A549 (cell line): Measurements from ENCODE around the gene SLC25A5.

Experiments
- CEBPB ChIP-seq, 2 experiments: fragments of >200 bp in 1 of 2; sonication (Bioruptor Twin) in 1 of 2; formaldehyde crosslinking in 1 of 2; IDR thresholded peaks; 2 replicates each; pipeline ENCODE4 v1.6.1; 2012 to 2016
- EP300 ChIP-seq, 2 experiments: fragments of >200 bp; sonication (Bioruptor Twin); formaldehyde crosslinking; IDR thresholded peaks; 2 replicates in 1 of 2; 3 replicates in 1 of 2; pipeline ENCODE4 v1.6.1; 2016 to 2017
- MAFK ChIP-seq: fragments of 450-650 bp; IDR thresholded peaks from 2 replicates; pipeline ENCODE4 v1.6.1; 2014; ENCODE audit not compliant: partially characterized antibody
- MYC ChIP-seq: IDR thresholded peaks from 2 replicates; pipeline ENCODE4 v1.6.1; 2012; ENCODE audit warnings: mild to moderate bottlenecking, inconsistent platforms, low read length, improper control_type of control experiment, borderline replicate concordance
- POLR2A ChIP-seq: IDR thresholded peaks from 2 replicates; pipeline ENCODE4 v1.6.1; 2012; ENCODE audit warnings: mild to moderate bottlenecking, low read length
- ZNF302 ChIP-seq: fragments of 250-450 bp; sonication (Bioruptor Pico); IDR thresholded peaks from 2 replicates; pipeline ENCODE4 v1.9.0; 2021; ENCODE audit warnings: inconsistent platforms, mild to moderate bottlenecking, moderate library complexity
- TF ChIP-seq, protein P1 (sequence below): fragments of >200 bp; sonication (Bioruptor Twin); formaldehyde crosslinking; IDR thresholded peaks from 3 replicates; pipeline ENCODE4 v1.5.1; 2016
- TF ChIP-seq, protein P2 (sequence below): fragments of 250-450 bp; sonication (Bioruptor Pico); IDR thresholded peaks from 2 replicates; pipeline ENCODE4 v1.5.0; 2021; ENCODE audit warnings: mild to moderate bottlenecking, moderate library complexity, borderline replicate concordance

DNA sequence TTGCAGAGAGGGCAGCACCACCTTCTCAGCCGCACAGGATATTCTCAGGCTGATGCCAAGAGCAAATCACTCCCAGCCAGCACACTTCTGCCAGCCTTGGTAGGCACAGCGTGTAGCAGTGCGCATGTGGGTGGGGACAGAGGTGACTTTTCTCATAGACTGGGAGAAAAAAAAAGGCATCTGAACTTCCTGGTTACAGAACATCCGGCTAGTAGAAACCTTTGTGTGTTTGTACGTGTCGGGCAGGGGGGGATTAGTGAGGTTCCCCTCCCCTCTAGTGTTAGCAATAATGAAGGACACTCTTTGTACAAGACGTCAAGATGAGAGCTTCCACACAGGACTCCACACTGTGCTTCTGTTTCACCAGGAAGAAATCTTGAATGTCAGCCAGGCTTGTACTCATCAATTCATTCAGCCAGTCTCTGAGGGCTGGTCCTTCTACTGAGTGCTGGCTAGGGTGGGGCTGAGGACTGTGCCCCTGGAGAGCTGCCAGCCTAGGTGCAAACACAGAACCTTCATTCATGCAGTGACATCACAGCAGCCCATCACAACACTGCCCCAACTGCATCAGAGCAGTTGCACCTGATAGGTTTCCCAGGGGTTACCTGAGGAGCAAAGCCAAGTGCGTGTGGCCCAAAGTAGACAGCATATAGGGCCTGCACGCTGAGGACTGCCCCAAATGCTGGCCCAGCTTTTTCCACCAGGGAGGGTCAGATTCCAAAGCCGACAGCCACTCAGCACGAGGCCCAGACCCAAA lies 34.7 kb downstream of the SLC25A5 start:
- TF ChIP-seq, protein P1, sequence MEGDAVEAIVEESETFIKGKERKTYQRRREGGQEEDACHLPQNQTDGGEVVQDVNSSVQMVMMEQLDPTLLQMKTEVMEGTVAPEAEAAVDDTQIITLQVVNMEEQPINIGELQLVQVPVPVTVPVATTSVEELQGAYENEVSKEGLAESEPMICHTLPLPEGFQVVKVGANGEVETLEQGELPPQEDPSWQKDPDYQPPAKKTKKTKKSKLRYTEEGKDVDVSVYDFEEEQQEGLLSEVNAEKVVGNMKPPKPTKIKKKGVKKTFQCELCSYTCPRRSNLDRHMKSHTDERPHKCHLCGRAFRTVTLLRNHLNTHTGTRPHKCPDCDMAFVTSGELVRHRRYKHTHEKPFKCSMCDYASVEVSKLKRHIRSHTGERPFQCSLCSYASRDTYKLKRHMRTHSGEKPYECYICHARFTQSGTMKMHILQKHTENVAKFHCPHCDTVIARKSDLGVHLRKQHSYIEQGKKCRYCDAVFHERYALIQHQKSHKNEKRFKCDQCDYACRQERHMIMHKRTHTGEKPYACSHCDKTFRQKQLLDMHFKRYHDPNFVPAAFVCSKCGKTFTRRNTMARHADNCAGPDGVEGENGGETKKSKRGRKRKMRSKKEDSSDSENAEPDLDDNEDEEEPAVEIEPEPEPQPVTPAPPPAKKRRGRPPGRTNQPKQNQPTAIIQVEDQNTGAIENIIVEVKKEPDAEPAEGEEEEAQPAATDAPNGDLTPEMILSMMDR = no peak; the same call in 2 of the 3 replicates
- TF ChIP-seq CEBPB (IDR thresholded peaks at IDR 0.05) (no peak), POLR2A (peak; percentile 39), ZNF302 (no peak), MAFK (peak; percentile 79), MYC (no peak; the same call in 1 of the 2 replicates), EP300 (IDR thresholded peaks at IDR 0.05) (no peak)
- TF ChIP-seq, protein P2, sequence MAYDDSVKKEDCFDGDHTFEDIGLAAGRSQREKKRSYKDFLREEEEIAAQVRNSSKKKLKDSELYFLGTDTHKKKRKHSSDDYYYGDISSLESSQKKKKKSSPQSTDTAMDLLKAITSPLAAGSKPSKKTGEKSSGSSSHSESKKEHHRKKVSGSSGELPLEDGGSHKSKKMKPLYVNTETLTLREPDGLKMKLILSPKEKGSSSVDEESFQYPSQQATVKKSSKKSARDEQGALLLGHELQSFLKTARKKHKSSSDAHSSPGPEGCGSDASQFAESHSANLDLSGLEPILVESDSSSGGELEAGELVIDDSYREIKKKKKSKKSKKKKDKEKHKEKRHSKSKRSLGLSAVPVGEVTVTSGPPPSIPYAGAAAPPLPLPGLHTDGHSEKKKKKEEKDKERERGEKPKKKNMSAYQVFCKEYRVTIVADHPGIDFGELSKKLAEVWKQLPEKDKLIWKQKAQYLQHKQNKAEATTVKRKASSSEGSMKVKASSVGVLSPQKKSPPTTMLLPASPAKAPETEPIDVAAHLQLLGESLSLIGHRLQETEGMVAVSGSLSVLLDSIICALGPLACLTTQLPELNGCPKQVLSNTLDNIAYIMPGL (CRISPR knock-in tag) = no peak
